NCI-H226 (cell line): Measurements from ENCODE around the gene ACP1.

Experiments used
- DNase-seq: peaks from one replicate; pipeline ENCODE4 v3.0.0-alpha.2; 2015

The ACP1 gene

GRCh38 chr2:264493-265468 is at the start of gene ACP1:
TSS of gene ACP1 (plus strand) at chr2:264947. CDS start at chr2:264965, 18 bp downstream.
- DNase-seq: peak; percentile 81

GRCh38 chr2:216068-216467 is 48.7 kb upstream of the ACP1 start:
- DNase-seq: no peak

- DNase-seq: no peak
These were observed 41.3 kb upstream of the ACP1 start for GRCh38 chr2:223451-223850.

DNA sequence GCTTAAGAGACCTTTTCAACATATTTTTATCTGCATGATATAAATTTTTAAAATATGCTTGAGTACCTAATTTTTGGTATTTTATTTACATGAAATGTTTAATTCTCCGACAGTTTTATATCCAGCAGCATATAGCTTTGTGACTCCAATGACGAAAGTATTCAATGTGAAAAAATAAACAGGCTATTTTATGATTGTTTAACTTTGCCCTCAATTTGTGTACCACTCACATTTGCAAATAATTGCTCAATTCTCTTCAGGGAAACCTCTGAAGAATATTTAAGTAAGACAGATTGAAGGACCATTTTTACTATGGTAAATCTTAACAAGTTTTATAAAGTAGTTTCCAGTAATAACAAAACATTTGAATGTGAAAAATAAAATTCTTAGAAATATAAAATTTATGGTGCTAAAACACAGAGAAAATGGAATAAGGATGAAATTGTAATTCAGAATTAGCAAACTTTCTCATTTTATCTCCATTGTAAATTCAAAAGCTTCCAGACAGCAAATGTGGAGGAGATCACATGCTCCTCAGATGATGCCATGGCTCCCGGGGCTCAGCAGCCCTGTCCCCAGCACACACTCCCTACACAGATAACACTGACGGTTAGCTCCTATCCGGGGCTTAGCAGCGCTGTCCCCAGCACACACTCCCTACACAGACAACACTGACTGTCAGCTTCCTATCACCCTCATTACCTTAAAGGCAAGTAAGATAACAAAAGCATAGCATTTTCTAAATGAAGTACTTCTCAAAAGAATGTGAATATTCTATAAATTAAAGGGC is 40.6 kb upstream of the ACP1 start:
- DNase-seq: no peak

DNA sequence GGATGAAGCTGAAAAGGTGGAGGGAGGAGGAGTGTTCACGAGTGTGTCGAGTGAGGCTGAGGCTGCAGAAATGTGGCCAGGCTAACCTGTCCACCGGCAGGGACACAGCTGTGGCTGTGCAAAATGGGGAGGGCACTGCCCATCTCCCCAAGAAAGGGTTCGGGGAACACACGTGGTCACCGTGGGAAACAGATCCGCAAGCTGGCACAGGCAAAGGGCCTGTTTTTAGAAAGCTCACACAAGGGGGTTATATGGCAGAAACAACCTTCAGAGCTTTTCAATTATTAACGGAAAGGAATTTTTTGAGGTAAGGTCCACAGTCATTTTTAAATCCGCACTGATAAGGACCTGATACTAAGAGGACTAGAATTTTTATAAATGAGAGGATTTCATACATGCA is 36.6 kb upstream of the ACP1 start:
- no peak for DNase-seq

DNA sequence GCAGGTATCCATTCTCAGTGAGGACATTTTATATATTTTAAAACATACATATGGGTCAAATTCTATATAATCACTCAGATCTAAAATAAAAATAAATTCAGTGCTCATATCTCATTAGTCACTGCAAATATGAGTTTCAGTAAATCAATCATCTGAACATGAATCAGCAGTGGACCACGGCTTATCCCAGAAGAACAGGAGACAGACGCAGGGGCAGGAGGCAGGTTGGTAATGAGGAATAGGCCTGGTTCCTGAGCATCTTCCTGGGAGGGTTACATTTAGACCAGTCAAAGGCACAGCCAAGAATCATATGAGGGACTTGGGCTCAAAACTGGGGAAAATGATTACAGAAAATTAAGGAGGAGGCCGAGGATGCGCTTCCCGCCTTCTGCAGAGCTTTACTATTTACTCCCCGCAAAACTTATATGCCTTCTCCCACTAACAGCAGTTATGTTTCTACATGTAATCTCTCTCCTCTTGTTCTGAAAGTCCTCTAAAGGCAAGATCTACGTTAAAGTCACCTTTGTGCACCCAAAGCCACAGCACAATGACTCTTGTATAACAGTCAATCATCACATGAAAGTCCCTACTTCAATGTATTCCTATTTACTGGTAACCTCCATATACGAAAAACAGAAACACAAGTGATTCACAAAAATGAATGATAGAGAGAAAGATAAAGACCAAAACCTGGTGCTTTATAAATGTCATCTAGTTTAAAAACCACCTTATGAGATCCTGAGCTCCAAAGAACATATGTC is 36.0 kb upstream of the ACP1 start:
- DNase-seq: no peak

DNA sequence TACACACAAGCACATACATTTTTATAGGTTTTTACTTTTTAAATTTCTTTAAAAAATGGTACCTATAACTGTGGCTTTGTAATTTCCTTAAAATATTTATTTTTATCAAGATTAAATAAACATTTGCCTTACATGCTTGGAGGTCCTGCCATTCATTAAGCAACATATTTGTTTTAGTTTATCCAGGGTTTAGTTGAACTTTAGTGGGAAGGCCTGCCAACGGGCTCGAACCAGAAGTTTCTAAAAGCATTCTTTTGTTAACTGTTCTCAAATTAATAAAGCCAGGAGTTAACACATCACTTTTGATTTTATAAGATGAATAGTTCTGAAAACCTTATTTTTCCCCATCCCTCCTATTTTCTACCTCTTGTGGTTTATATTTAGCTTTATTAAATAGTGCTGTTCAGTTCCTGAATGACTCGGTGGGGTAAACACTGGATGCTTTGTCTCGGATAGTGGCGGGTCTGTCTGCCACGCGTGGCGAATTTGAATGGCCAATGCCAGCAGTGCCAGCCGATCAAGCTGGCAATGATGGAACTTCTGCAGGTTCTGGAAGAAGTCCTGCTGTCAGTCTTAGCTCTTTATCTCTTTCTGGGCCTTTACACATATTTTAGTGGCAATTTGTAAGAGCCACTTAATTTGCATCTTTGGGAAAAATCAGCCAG is 33.1 kb upstream of the ACP1 start:
- DNase-seq: no peak

- DNase-seq: no peak
These were observed 31.7 kb upstream of the ACP1 start for GRCh38 chr2:233030-233429.

DNA sequence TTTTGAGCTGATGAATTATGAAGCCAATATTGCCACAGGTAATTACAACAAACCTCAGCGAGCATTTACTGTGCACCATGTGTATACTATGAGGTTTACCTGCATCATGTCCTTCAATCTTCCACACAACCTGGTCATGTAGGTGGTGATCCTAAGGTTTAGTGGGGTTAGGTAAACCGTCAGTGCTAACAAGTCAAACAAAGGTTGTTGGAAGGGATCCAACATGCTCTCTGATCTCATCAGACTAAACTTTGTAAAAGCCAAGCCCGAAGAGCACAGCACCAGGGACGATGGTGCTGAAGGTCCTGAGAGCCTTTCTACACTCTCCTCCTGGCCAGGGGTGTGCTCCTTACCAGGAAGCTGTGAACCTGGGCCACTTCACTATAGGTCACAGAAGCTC is 30.3 kb upstream of the ACP1 start:
- DNase-seq: no peak

DNA sequence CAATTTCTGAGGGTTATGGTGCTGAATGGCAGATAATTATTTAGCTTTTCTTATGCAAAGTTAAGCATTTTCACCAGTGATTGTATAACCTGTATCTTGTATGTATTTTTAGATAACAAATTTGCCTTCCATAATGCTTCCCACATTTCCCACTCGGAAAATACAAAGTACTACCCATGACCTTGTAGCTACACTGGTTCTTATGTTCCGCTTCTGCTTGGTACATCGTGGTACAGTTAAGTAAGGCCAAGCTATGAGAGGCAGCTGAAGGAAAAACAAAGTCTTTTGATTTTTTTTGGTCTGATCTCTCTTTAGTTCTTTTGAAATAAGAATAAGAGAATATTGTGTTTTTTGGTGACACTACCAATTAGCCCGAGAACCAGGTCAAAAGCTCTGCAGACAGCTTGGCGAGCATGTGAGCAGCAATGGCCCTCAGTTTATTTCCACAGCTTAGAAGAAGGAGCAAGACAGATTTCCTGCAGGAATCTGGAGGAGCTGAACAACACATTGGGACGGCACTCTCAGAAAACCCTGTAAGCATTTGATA is 27.7 kb upstream of the ACP1 start:
- DNase-seq: no peak

DNA sequence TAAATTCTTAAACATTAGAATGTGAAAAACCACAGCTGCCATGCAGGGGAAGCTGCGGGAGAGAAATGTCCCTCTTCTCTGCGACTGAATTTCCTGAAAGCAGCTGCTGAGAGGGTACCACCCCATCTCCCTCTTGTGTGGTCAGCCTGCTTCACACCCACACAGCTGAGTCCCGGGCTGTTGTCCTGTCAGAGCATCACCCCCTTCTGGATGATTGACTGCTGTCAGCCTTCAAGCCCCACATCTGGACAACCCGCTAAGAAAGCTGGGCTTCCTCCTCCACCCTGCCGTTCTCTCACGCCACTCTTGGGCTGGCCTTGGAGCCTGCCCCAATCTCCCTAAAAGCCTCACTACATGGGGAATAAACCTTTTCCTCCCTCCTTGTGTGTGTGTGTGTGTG is 26.9 kb upstream of the ACP1 start:
- DNase-seq: no peak

GRCh38 chr2:238431-238830 is 26.3 kb upstream of the ACP1 start:
- DNase-seq: no peak

GRCh38 chr2:238869-239268 is 25.9 kb upstream of the ACP1 start:
- no peak for DNase-seq

DNA sequence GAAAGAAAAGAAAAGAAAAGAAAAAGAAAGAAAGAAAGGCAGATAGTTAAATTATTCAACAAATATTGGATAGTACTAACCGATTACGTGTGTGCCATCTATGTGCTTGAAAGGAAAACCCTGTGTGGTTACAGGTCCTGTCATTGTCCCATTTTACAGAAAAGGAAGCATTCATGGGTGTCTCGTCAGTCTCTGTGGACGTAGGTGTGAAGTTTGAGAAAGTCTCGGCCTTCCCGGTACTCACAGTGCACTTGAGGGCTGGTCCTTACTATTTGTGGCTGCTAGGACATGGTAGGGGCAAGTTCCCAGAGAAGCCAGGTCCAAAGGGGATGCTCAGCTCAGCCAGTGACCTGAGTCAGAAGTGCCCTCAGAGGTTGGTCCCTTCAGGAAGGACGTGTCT is 20.2 kb upstream of the ACP1 start:
- DNase-seq: no peak

DNA sequence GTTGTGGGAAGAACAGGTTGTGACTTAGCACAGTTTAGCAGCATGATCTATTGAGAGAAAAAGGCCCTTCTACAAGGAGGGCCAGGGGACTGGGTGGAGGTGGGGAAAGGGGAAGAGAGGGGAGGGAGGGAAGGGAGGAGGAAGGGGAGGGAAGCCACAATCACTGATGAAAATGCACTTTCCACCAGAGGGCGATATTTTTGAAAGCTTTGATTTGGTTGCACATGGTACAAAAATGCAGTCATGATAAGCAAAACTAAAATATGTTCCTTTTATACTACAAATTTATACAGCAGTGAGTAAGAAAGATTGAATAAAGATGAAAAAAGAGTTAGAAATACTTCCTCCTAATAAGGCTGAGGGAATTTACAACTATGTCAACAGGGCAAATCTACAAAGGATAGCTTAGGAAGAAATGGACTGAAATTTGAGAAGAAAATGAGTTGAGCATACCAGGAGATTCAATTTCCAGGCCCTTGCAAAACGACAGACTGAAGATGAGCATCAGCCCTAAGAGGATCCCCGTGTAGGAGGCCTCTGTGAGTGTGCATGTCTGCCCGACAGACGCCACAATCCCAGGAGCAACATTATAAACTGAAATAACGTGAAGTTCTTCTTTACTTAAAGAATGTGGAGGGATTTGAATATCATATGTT is 18.1 kb upstream of the ACP1 start:
- peak; percentile 45 for DNase-seq

DNA sequence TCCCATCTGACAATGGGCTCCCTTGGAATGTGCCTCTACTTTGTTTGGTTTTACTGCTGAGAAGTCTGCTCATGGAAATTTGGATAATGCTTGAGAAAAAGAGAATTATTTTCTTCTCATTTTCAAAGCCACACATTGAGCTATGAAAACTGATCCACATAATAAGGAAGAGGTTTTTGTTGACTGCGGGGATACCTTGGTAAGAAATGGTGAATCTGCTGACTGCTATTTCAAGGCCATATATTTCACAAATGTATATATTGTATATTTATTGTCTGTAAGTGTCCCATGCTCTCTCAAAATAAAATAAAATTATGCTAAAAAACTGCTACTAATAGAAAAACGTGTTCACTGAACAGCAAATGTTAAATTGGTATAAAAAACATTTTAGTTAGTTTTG is 16.0 kb upstream of the ACP1 start:
- no peak for DNase-seq

DNA sequence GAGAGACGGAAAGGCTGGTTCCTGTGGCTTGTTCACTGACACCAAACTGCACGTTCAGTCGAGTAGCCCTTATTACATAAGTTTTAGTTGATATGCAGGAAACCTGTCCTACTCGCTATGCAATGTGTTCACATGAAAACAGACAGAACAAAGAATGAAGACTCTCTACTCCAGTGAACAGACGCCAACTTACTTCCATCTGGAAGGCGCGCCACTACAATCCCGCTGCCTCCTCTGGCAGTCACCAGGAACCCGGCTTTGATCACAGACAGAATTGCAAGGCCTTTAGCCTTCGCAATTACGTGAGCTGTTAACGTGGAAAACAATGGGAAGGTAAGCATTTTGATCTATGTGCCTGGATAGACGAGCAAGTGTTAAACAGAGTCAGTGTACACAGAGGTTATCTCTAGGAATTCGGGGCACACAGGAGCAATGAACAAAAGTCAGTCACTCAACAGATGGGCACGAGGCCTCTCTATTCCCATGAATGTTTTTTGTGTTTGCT is 15.2 kb upstream of the ACP1 start:
- DNase-seq: no peak

GRCh38 chr2:252001-252602 is 12.6 kb upstream of the ACP1 start:
- DNase-seq: no peak

DNA sequence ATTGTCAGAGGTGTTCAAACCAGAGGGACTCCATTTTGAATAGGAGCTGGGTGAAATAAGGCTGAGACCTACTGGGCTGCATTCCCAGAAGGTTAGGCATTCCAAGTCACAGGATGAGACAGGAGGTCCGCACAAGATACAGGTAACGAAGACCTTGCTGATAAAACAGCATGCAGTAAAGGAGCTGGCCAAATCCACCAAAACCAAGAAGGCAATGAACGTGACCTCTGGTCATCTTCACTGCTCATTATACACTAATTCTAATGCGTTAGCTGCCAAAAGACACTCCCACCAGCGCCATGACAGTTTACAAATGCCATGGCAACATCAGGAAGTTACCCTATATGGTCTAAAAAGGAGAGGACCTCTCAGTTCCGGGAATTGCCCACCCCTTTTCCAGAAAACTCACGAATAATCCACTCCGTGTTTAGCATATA is 11.5 kb upstream of the ACP1 start:
- no peak for DNase-seq

GRCh38 chr2:254241-254640 is 10.5 kb upstream of the ACP1 start:
- DNase-seq: no peak

GRCh38 chr2:255195-255594 is 9.6 kb upstream of the ACP1 start:
- DNase-seq: no peak
